Testis (tissue), 3 donors: Measurements from ENCODE around the gene MFAP3L. TPM values are rescaled to one million over a fixed set of nuclear protein-coding genes. Genes with fewer than 3 reads are reported as not detected.
"Not testable (repeated sequence)": the region's sequence is repeated elsewhere in the genome, so short reads cannot be mapped to it uniquely, and the experiment has no call there.

Source experiments
- DNase-seq: peaks from one replicate; pipeline ENCODE4 v3.0.0-alpha.2; 2019
- H3K27ac ChIP-seq, 2 donors: fragments of 200-600 bp; sonication (generic); one replicate each; pipeline ENCODE4 v1.5.1; 2019
- H3K27me3 ChIP-seq: fragments of 200-600 bp; sonication (generic); one replicate; pipeline ENCODE4 v1.5.1; 2019
- H3K36me3 ChIP-seq: fragments of 200-600 bp; sonication (generic); one replicate; pipeline ENCODE4 v1.5.1; 2017; ENCODE audit warnings: low read depth; ENCODE audit errors: missing control alignments
- H3K4me1 ChIP-seq: fragments of 200-600 bp; sonication (generic); one replicate; pipeline ENCODE4 v1.5.1; 2019
- H3K4me3 ChIP-seq, 2 donors: fragments of 200-600 bp; sonication (generic); one replicate each; pipeline ENCODE4 v1.5.1; 2017 to 2019
- H3K9me3 ChIP-seq: fragments of 200-600 bp; sonication (generic); one replicate; pipeline ENCODE4 v1.5.1; 2017
- CTCF ChIP-seq, 3 experiments: fragments of 450-650 bp in 2 of 3; fragments of 200-600 bp in 1 of 3; sonication (generic) in 1 of 3; IDR thresholded peaks; one replicate each; pipeline ENCODE4 v1.5.1; 2016 to 2019; ENCODE audit warnings: antibody characterized with exemption in 3 of 3, mild to moderate bottlenecking in 2 of 3, moderate library complexity in 1 of 3
- POLR2A ChIP-seq: fragments of 450-650 bp; IDR thresholded peaks from one replicate; pipeline ENCODE4 v1.6.1; 2017; ENCODE audit warnings: antibody characterized with exemption, mild to moderate bottlenecking, moderate library complexity
- WGBS, 2 donors: methylation state at CpG; one replicate each; pipeline ENCODE4 v1.1.5; 2018; 5-methylcytosine and 5-hydroxymethylcytosine counted together
- intact Hi-C: fragments of 100-400 bp; cut with DNase I; formaldehyde crosslinking; loops from one replicate; pipeline ENCODE4 v1.15.1; 2023; ENCODE audit warnings: low total_unique reads
- polyA plus RNA-seq: library from polyadenylated mRNA; stranded (reverse); fragments of 350-450 nt; fragmentation: Illumina TruSeq; extraction: RNeasy Lipid Tissue Mini Kit (QIAGEN cat#74804); gene quantifications from one replicate; pipeline ENCODE4 v1.2.3, GENCODE V29; 2014; ENCODE audit warnings: low read depth, low replicate concordance; ENCODE audit not compliant: insufficient read depth
- total RNA-seq, 2 donors: library from RNA; depleted of rRNA; stranded (reverse); fragments of >200 nt; gene quantifications; one replicate each; pipeline ENCODE4 v1.2.3, GENCODE V29; 2016

Gene MFAP3L
- total and polyA plus RNA-seq, 3 donors from 2014 or later: 41.4 to 113 (median 78.6) TPM

GRCh38 chr4:170047771-170048354 lies 21.7 kb upstream of the MFAP3L start:
- H3K36me3 ChIP-seq: no peaks in the 10 kb centered on the region
- 23 to 27% methylated on average over 4 of the region's 4 CpGs for WGBS, 2 donors
- TF ChIP-seq CTCF (IDR thresholded peaks at IDR 0.05): peak; percentile 76 to 80 (median 80)
- no peak for TF ChIP-seq POLR2A
- H3K27ac ChIP-seq: no peak overlapping the region
- H3K27me3 ChIP-seq: no peaks in the 10 kb centered on the region
- H3K4me1 ChIP-seq: no peaks in the 10 kb centered on the region
- DNase-seq: peak; percentile 76
- H3K4me3 ChIP-seq: no peak overlapping the region
- intact Hi-C loops: no loop called here
- H3K9me3 ChIP-seq: no peaks in the 10 kb centered on the region

GRCh38 chr4:170046156-170046555 lies 20.0 kb upstream of the MFAP3L start:
- intact Hi-C loops, H3K27me3 ChIP-seq, H3K36me3 ChIP-seq, H3K4me1 ChIP-seq, H3K9me3 ChIP-seq, DNase-seq, H3K27ac ChIP-seq: not testable (repeated sequence)
- 50 to 92% methylated on average over 2 to 23 of the region's 24 CpGs for WGBS, 2 donors
- H3K4me3 ChIP-seq: peak overlapping the region; percentile 26 to 32

GRCh38 chr4:170040031-170040680 lies 14.0 kb upstream of the MFAP3L start:
- 74 to 78% methylated on average over 12 of the region's 12 CpGs for WGBS, 2 donors
- Histone ChIP-seq H3K27ac (no peak overlapping the region), H3K27me3 (no peaks in the 10 kb centered on the region), H3K9me3 (no peaks in the 10 kb centered on the region), H3K4me1 (no peaks in the 10 kb centered on the region), H3K36me3 (no peaks in the 10 kb centered on the region), H3K4me3 (no peak overlapping the region)
- DNase-seq: no peak
- intact Hi-C loops: no loop called here
- TF ChIP-seq CTCF (IDR thresholded peaks at IDR 0.05): no peak
- TF ChIP-seq POLR2A: no peak

GRCh38 chr4:170038769-170039168 lies 12.6 kb upstream of the MFAP3L start:
- intact Hi-C loops: no loop called here
- TF ChIP-seq CTCF (IDR thresholded peaks at IDR 0.05) (no peak), POLR2A (no peak)

GRCh38 chr4:170038232-170038631 lies 12.0 kb upstream of the MFAP3L start:
- 87 to 88% methylated on average over 7 of the region's 7 CpGs for WGBS, 2 donors
- intact Hi-C loops: no loop called here

More at GRCh38 chr4:170038769-170039168, 12.6 kb upstream of the MFAP3L start:
- Histone ChIP-seq H3K9me3 (no peaks in the 10 kb centered on the region), H3K4me3 (no peak overlapping the region), H3K36me3 (no peaks in the 10 kb centered on the region), H3K27me3 (no peaks in the 10 kb centered on the region), H3K27ac (no peak overlapping the region), H3K4me1 (no peaks in the 10 kb centered on the region)
- DNase-seq: no peak
- WGBS, 2 donors: 51 to 61% methylated on average over 4 of the region's 4 CpGs

More at GRCh38 chr4:170038232-170038631, 12.0 kb upstream of the MFAP3L start:
- no peak for DNase-seq
- no peaks in the 10 kb centered on the region for H3K36me3 ChIP-seq
- H3K27ac ChIP-seq: no peak overlapping the region
- no peak for TF ChIP-seq POLR2A
- no peak for TF ChIP-seq CTCF (IDR thresholded peaks at IDR 0.05)
- no peaks in the 10 kb centered on the region for H3K9me3 ChIP-seq
- H3K4me1 ChIP-seq: no peaks in the 10 kb centered on the region
- no peak overlapping the region for H3K4me3 ChIP-seq
- no peaks in the 10 kb centered on the region for H3K27me3 ChIP-seq
